OCI-M2 (cell line): Measurements from ENCODE around the gene BYSL.

Experiments used
- DNase-seq: peaks from one replicate; lab custom pipeline; 2025; ENCODE audit not compliant: unreplicated experiment; lab: John Stamatoyannopoulos, UW

BYSL gene

DNA sequence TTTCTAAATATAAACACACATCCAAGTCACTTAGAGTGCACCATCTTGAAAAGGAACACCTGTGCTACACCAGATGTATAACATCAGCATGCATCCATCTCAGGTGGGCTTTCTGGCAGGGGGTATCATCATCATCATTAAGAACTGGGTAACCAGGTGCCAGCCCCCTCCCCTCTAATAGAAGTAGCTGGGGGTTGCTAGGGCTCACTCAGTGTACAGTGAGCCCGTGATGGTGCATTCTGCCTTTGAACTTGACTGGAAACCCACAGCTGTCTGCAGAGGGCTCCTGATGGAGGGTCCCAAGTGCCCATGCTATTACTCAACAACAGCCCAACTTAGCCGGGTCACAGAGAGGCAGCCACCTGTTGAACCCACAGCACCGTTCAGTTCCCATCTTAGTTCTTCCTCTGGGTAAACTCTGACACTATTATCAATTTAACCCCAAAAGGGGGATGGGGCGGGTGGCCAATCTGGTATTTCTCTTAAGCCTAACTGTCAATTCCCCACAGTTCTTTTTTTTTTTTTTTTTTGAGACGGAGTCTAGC lies 53.1 kb downstream of the BYSL start:
- DNase-seq = no peak

DNA sequence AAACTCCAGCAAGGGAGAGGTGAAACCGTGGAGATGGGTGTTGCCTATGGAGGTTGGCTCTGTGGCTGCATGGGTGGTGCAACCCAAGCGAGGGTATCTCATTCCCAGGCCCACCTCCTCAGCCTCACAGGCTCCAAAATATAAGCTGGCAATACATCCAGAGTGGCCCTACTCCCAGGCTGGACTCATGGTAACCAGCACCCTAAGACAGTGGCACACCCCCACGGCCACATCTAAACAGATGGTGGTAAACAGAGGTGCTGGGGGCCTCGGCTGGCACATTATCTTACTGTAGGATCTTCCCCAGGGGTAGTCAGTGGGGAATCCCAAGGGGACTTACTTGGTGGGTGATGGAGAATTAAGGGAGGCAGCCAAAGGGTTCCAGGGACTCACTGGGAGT lies 54.0 kb downstream of the BYSL start:
- DNase-seq = no peak

DNA sequence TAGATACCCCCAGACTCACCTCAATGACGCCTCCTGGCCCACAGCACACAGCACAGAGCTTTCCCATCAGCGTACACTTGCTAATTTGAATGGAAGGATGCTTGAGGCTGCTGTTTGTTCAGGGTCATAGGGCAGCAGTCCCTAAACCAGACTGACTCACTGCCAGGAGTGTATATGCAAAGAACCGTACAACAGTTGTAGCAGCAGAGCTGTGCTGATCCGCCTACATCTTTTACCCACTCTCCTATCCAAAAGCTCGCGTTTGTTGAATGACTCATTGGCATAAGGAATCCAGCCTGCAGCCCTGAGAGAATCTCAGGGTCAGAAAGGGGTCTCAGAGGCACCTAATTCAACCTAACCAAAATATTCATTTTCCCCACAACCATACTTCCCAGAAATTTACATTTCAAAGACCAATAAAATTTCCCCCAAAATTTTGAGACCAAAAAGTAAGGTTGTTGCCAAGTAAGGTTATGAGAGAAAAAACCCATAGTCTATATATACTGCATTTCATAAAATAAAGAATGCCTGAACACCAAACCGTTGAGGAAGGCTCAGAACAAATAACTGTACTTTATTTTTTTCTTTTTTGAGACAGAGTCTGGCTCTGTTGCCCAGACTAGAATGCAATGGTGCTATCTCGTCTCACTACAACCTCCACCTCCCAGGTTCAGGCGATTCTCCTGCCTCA lies 55.6 kb downstream of the BYSL start:
- DNase-seq = no peak
